ENCODE data around the gene PPM1G.

PPM1G gene

GRCh38 chr2:27408601-27409320 is 630 bp downstream of the PPM1G start:
- peak in 1 of 2 experiments; percentile 9 for DNase-seq

DNA sequence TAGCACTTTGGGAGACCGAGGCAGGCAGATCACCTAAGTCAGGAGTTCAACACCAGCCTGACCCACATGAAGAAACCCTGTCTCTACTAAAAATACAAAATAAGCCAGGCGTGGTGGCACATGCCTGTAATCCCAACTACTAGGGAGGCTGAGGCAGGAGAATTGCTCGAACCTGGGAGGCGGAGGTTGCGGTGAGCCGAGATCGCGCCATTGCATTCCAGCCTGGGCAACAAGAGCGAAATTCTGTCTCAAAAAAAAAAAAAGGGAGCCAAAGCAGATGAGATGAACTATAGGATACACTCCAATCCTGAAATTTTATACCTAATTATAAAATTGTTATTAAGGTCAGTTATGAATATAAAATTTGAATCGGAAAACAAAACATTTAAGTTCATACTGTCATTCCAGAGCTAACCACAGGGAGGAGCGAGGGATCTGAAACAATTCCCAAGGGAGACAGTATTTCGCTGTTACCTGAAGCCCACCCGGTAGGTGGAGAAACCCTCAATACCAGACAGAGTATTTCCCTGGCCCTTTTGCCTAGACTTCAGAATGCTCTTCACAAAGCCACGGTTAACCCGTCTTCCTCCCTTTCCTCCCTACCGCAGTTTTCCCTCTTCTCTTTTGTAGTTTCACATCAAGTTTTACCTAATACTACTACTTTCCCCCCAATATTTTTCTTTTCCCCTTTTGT is 1.4 kb downstream of the PPM1G start:
- no peak for DNase-seq

- no peak for DNase-seq
Observed at GRCh38 chr2:27400348-27401135, 8.8 kb downstream of the PPM1G start.

- DNase-seq: no peak
Observed at GRCh38 chr2:27398962-27399361, 10.4 kb downstream of the PPM1G start.

DNA sequence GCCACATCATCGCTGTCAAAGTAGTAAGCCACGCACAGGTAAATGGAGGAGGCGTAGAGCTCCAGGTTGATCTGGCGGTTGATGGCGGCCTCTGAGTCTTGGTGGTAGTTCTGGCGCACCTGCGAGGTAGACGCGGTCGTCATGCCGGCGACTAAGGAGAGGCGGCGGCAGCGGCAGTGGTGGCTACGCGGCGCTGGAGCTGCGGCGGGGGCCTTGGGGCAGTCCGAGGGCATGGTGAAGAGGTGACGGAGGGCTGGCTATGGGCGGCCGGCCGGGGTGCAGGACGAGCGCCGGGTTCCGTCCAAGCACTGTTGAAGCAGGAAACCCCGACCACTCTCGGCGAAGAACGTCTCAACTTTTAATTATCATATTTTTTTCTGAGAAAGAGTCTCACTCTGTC is 16.2 kb downstream of the PPM1G start:
- no peak for DNase-seq

GRCh38 chr2:27390822-27391679 is 18.3 kb downstream of the PPM1G start:
- no peak for DNase-seq

- DNase-seq: no peak
Observed at GRCh38 chr2:27381577-27382181, 27.7 kb downstream of the PPM1G start.

DNA sequence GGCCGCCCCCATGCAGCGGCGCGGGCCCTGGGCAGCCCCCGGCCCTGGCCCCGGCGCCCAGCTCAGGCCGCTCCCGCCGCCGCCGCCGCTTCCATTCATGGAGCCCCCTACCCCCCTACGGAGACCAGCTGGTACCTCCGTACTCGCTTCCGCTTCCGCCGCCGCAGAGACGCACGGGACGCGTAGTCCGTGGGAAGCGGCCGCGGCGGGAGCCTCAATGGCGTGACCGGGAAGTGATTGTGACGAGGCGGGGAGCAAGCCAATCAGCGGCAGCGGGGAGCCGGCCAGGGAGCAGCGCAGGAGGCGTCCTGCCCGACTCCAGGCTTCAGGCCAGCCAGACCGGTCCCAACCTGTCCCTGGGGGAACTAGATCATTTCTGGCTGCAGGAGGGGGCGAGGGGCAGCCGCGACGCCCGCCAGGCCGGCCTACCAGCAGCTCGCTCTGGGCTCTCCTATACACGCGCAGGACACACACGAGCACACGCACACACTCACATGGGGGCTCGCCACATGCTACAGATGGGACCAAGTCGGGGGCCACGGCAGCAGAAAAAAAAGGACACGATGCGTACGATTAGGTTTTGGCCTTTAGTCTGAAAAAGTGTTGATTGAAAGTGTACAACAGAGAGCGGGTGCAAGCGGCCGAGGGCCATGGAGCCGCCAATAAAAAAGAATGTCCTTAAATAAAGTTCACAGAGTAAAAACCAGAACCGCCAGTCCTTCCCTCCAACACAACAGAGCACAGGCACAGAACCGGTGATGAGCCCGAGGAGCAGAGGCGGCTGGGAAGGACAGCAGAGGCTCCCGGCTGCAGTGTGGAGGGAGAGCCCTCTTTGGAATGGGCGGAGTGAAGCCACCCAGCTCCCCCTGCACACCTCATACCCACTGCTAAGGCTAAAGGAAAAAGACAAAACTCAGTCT is 28.5 kb downstream of the PPM1G start, which contains the start of gene ZNF513:
ZNF513 (minus strand) TSS at position 109 of the 920 bp plus-strand sequence. CDS start 208 bp downstream, outside the sequence.
- peak; percentile 79 to 83 for DNase-seq

DNA sequence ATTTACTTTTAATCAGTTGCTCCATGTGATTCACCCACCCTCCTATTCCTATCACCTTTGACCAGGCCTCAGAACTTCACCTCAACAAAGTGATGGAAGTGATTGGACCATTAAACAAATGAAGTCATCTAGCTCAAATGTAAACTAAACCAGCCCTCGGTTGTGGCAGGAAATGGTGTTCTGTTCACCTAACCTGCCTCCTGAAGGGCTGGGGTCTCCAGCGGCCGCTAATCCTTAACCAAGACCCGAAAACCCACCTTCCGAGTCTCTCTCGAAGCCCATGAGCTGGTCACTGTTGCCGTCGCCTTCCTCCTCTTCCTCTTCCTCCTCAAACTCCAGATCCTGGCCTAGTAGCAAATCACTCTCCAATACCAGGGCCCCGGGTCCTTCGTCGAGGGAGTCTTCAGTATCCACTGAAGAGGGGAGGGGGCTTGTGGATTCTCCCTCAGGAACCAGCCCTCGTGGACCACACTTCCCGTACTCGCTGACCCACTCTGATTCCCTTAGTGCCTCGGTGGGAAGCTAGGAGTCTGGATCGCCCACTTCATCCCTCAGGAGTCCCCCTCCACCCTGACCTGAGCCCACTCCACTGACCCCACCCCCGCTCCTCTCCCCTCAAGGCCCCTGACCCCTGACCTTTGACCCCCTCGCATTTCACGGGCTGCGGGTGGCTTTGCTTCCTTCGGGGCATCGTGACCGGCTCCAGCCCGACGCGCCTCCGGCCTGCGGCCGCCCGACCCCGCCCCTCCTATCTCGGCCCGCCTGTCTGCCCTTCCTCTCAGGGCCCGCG is 29.4 kb downstream of the PPM1G start:
- DNase-seq: peak in 1 of 2 experiments; percentile 29

DNA sequence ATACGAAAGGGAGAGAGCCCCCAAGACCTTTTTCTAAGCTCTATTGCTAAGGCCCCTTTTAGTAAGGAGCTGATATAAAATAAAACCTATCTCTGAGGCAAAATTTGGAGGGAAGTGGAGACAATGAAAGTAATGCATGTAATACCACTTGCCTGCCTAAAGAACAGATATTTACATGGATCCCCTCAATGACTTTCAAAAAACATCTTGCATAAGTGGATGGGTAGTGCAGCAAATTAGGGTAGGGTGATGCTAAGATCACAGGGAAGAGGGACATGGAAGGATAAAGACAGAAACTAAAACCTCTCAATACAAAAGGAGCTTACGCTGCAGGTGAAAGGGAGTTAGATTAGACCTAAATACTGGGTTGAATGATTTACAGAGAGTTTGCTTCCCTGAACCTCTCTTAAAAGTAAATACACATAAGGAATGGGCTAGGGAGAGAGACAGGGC is 30.0 kb downstream of the PPM1G start:
- no peak for DNase-seq

DNA sequence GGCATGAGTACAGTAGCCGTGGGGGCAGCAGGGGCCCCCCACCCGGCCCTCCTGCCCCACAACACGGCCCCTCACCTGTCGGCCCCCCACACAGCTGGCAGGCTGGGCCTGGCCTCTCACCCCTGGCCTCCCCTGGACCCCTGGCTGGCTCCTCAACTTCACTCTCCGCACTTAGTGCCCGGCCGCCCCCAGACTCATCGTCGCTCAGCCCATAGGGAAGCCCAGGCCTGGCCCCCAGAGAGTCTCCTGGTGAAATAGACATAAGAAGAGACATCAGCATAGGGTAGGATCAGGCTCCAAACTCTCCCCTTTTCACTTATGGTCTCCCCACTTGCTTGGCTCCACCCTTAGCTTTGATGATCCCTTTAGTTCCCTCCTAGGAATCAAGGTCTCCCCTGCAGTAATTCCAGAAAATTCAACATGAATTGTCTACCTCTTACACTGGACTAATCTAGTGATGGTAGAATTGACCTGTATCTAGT is 30.5 kb downstream of the PPM1G start:
- DNase-seq: no peak

GRCh38 chr2:27378096-27378808 is 31.1 kb downstream of the PPM1G start:
- no peak for DNase-seq

- DNase-seq: no peak
Observed at GRCh38 chr2:27377618-27378095, 31.7 kb downstream of the PPM1G start.

DNA sequence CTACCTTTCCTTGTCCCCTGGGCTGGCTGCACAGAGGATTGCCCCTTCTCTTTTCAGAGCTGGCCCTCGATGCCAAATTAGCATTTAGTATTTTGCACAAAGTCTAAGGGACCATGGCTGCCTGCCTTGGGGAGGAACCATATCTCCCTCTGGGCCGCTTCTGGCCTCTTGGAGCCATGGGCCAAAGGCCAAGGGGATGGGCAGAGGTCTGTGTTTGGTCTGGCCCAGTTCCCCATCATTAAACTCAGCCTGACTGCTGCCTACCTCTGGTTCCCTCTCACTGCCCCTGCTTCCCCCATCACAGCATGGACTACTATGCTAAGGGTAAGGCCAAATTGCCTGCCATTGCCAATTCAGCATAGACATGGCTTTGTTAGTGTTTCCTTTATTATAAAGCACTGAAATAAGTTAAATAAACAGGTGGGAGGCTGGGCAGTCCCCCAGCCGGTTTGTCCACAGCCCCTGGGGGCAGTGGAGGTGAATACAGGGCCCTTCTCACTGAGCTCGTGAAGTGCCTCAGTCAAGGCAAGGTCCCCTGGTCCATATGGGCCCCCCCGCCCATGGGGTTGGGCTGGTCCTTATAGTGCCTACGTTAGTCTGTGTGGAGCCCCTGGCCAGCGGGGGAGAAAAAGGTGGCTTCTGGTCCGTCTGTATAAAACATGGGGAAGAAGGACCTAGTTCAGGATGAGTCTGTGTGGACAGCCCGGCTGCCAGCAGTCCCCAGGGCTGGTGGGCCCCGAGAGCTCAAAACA is 32.3 kb downstream of the PPM1G start:
- DNase-seq: no peak

GRCh38 chr2:27376151-27376865 is 33.1 kb downstream of the PPM1G start:
- DNase-seq: no peak

DNA sequence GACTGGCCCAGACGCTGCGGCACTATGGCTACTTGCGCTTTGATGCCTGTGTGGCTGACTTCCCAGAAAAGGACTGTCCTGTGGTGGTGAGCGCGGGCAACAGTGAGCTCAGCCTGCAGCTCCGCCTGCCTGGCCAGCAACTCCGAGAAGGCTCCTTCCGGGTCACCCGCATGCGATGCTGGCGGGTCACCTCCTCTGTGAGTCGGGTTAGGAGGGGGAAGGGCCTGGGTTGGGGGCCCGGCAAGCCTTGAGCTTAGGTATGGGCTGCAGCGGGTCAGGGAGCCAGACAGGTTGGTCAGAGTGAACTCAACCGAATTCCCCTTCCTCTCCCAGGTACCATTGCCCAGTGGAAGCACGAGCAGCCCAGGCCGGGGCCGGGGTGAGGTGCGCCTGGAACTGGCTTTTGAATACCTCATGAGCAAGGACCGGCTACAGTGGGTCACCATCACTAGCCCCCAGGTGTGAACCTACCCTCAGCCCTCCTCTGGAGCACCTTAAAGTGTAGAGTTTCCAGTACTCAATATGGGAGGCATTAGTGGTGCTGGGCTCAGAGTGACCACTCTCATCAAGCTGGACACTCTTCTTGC is 33.8 kb downstream of the PPM1G start:
- no peak for DNase-seq

GRCh38 chr2:27373567-27373966 is 35.8 kb downstream of the PPM1G start:
- no peak for DNase-seq

Data from activated CD4-positive, alpha-beta T cell treated with anti-CD3 and anti-CD28 coated beads, Interleukin-2, amount 50 U/mL, for 4 hours (primary cell).